Esophagus muscularis mucosa (tissue), 4 donors: ENCODE data around the gene ZPBP.

Experiments used
- CTCF ChIP-seq, 3 experiments: fragments of 200-600 bp in 2 of 3; fragments of 450-650 bp in 1 of 3; sonication (generic) in 2 of 3; IDR thresholded peaks; one replicate each; pipeline ENCODE4 v1.5.1; 2017 to 2019; ENCODE audit warnings: antibody characterized with exemption in 3 of 3, mild to moderate bottlenecking in 2 of 3, moderate library complexity in 1 of 3
- EP300 ChIP-seq: sonication (generic); formaldehyde crosslinking; IDR thresholded peaks from one replicate; pipeline ENCODE4 v1.6.1; 2017; ENCODE audit warnings: antibody characterized with exemption
- POLR2A ChIP-seq: fragments of 450-650 bp; IDR thresholded peaks from one replicate; pipeline ENCODE4 v1.6.1; 2017; ENCODE audit warnings: antibody characterized with exemption, moderate library complexity, mild to moderate bottlenecking, low read depth
- POLR2AphosphoS5 ChIP-seq, 2 donors: sonication (generic); formaldehyde crosslinking; IDR thresholded peaks; one replicate each; pipeline ENCODE4 v1.6.1; 2017; ENCODE audit warnings: antibody characterized with exemption in 2 of 2

- TF ChIP-seq CTCF (IDR thresholded peaks at IDR 0.05) (no peak), POLR2A (no peak), POLR2AphosphoS5 (IDR thresholded peaks at IDR 0.05) (no peak), EP300 (no peak)
Measured at GRCh38 chr7:49894543-49894942, 198.5 kb downstream of the ZPBP start.
